HTR-8/SVneo (cell line): ENCODE measurements around the gene SLIT3.

Experiments used
- DNase-seq: peaks from one replicate; pipeline ENCODE4 v3.0.0; 2011; ENCODE audit warnings: low spot score, mixed read lengths; ENCODE audit not compliant: insufficient read length
- FAIRE-seq: peaks from 2 replicates; lab custom pipeline; 2011; peaks lifted over from hg19 to GRCh38; lab: Jason Lieb, UNC

SLIT3 gene

GRCh38 chr5:169095976-169096375 lies 205.0 kb downstream of the SLIT3 start:
- FAIRE-seq (no peak), DNase-seq (no peak)

- FAIRE-seq, result no peak
- no peak for DNase-seq
Observed at GRCh38 chr5:169095410-169095960, 205.5 kb downstream of the SLIT3 start.

GRCh38 chr5:169094586-169095409 lies 206.1 kb downstream of the SLIT3 start:
- peak; percentile 44 for DNase-seq
- no peak for FAIRE-seq

GRCh38 chr5:169091396-169091980 lies 209.5 kb downstream of the SLIT3 start:
- DNase-seq (no peak), FAIRE-seq (no peak)

- no peak for FAIRE-seq
- DNase-seq, result no peak
Observed at GRCh38 chr5:169089343-169089742, 211.6 kb downstream of the SLIT3 start.

DNA sequence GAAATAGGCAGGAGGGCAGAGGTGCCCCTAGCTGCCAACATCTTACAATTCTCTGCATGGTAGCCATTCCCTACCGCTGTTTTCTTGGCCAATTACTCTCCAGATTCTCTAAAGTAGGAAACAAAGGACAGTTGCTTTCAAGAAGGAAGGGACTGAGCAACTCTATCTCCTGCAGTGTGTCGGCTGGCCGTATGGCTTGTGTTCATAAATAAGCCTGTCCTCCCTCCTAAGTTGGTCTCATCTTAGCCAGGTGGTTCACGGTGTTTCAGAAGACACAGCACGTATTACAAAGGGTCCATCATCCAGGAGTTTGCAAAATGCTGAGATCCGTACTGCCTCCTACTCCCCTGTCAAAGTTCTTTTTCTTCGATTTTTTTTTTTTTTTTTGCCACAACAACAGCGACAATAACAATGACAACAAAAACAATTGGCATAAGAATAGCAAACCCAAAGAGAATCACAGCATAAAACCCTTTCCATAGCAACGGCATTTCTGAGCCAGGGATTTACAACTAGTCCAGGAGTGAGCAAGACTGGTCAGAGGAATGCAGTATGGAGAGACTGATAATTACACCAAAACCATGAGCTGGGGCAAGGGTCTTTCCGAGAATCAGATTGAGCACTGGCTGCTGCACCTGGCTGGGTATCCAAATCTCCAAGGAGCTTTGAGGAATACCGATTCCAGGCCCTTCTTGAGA lies 212.8 kb downstream of the SLIT3 start:
- FAIRE-seq, result no peak
- DNase-seq, result no peak

DNA sequence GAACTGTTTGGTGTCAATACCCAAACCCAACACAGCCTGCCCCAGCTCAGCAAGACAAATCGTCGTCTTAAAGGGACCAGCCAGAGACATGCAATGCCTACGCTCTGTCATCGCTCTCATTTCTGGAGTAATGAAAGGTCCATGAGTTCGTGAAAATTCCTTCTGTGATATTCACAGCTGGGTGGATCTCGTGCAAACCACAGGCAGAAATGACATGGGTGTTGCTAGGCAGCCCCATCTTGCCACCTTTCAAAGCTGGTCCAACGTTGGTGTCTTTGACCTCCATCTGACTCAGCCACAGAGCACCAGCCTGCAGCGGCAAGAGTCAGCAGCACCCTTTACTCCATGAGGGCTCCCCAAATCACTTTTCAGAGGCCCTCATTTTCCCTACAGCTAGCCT lies 215.3 kb downstream of the SLIT3 start:
- DNase-seq, result no peak
- no peak for FAIRE-seq

DNA sequence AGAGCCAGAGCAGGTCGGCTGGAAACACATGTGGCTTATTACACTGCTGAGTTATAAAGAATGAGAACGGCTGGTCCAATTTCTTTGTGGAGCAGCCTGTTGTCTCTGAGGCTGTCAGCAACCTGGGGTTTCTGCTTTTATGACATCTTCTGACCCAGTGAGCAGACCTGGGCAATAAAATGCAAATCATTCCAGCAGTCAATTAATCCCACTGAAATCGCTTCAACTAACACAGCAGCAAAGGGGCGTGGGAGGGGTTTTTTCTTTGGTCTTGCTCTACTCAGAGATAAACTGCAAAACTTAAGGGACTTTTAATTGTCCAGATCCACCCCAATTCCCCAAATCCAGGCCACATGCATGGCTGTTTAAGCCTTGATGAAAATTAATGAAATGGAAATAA lies 215.7 kb downstream of the SLIT3 start:
- DNase-seq (no peak), FAIRE-seq (no peak)

- FAIRE-seq (no peak), DNase-seq (no peak)
Observed at GRCh38 chr5:169084775-169085174, 216.2 kb downstream of the SLIT3 start.

- FAIRE-seq (no peak), DNase-seq (no peak)
Observed at GRCh38 chr5:169083394-169084018, 217.4 kb downstream of the SLIT3 start.

DNA sequence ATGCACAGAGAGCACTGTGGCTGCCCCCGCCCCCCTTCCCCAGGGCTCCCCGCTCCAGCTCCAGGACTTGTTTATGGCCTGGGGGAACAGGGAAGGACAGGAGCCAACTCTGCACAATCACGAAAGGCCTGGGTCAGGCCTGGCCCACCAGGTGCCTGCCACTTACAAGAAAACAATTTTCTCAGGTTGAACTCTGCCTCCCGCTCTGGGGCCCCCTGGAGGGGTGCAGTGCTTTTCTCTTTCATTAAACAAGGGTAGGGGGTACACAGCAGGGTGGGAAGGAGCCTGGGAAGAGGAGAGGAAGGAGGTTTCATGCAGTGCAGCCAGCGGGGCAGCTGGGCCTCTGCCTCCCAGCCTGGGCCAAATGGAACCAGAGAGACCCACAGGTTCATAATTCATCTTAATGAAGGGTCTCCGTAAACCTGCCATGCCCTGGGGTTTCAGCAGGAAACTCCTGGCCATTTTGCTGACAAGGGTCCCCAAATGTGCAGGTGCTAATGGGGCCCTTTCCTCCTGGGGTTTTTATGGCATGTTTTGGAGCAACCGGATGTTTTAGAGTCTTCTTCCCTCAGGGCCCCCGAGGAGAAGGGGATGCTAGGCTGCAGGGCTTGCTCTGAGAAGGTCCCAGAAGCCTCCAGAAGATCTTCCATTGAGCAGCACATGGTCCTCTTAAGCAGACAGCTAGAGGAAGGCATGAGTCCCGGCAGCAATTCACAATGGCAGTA lies 219.8 kb downstream of the SLIT3 start:
- FAIRE-seq, result no peak

DNA sequence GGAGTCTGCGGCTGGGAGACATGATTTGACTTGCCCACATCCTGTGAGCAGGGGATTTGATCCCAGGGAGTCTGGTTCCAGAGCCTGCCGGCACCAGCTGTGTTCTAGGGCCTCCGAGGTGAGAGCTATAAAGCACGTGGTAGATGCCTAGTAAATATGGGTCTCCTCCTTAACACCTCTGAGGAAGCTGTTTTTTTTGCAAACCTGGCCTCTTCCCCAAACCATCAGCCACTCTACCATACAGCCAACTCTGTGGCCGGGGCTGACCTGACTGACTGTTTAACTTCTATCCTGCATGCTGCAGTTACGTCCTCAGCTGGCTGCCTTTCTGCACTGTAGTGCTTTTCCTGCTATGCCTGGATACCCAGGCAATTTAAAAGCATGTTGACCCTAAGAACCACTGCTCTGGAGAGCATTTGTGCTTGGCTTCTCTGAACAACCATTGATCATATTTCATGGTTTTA lies 220.5 kb downstream of the SLIT3 start:
- FAIRE-seq, result peak; percentile 52
- no peak for DNase-seq

More for the DNA sequence above, 219.8 kb downstream of the SLIT3 start:
- DNase-seq, result no peak

DNA sequence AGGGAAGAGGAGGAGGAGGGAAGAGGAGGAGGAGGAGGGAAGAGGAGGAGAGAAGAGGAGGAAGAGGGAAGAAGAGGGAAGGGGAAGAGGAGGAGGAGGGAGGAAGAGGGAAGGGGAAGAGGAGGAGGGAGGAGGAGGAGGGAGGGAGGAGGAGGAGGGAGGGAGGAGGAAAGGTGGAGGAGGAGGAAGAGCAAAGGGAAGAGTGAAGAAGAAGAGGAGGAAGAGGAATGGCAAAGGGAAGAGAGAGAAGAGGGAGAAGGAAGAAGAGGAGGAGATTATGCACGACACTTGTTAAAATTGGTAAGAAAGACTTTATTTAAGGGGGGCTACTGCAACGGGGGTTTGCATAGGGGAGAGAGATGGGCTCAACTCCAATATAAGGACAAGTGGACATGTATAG lies 221.2 kb downstream of the SLIT3 start:
- FAIRE-seq (no peak), DNase-seq (no peak)

- FAIRE-seq (no peak), DNase-seq (no peak)
Observed at GRCh38 chr5:169074839-169075238, 226.1 kb downstream of the SLIT3 start.

DNA sequence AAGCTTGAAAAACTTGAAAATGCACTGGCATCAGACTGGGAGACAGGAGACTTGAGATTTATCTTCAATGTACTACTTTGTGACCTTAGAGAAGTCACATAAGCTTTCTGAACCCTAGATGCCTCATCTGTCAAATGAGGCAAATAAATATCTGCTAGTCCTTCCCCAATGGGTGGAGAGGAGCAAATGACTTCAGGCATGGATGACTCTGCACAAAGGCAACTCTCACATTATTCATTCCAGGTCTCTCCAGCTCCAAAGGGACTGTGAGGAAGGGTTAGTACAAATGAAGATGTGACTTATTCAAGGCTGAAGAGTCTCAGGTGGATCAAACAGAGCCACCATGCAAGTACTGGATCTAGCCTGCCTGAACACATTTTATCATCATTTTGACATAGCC lies 228.7 kb downstream of the SLIT3 start:
- FAIRE-seq (no peak), DNase-seq (no peak)

DNA sequence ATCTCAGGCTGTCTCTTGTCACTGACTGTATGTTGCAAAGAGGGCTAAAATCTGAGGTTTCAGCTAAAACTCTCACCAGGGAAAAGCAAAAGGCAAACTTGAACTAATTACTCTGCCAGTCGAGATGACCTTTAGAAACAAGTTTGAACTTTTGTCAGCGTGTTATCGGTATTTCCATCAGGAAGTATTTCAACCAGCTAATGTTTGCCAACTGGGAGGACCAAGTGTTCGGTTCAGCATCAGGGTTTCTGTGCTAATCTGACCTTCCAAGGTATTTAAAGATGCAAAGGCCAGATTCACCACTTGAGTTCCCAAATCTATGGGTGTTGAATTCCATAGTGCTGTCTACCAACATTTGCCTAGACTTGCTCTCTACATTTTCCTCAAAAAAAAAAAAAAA lies 230.5 kb downstream of the SLIT3 start:
- no peak for FAIRE-seq
- DNase-seq, result no peak

GRCh38 chr5:169067751-169068173 lies 233.2 kb downstream of the SLIT3 start:
- FAIRE-seq, result no peak
- no peak for DNase-seq

- FAIRE-seq, result no peak
Observed at GRCh38 chr5:169065400-169065799, 235.5 kb downstream of the SLIT3 start.

GRCh38 chr5:169064093-169064492 lies 236.8 kb downstream of the SLIT3 start:
- DNase-seq (no peak), FAIRE-seq (no peak)

More at GRCh38 chr5:169065400-169065799, 235.5 kb downstream of the SLIT3 start:
- no peak for DNase-seq
